M059J (cell line): ENCODE data around the gene ACAN. TPM values are rescaled to one million over a fixed set of nuclear protein-coding genes. Genes with fewer than 3 reads are reported as not detected.

Experiments used
- DNase-seq: peaks from one replicate; pipeline ENCODE4 v3.0.0-alpha.2; 2012; ENCODE audit warnings: low read depth
- total RNA-seq: library from RNA; depleted of rRNA; stranded (reverse); fragments of >200 nt; shearing (Covaris generic); gene quantifications from 2 replicates; pipeline ENCODE4 v1.2.3, GENCODE V29; 2014

Gene ACAN
- total RNA-seq, 1 experiment from 2014 or later = not detected

DNA sequence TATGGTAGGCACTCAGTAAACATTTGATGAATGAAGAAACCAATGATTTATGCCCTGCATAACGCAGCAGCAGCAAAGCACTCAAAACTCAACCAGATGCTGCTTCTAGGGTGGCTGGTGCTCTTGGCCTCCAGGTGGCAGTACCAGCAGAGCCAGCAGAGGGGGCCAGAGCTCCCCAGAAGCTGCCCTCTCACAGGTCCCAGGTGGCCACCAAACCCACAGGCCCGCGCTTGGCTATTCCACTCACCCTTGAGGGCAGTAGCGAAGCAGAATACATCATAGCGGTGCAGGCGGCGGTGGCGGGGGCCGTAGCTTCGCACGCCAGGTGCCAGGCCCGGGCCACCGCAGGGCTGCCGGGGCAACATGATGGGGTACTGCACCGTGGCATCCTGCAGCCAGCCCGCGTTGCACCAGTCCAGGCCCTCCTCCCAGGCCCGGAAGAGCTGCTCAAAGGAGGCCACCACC is 75.5 kb downstream of the ACAN start:
- peak; percentile 70 for DNase-seq

DNA sequence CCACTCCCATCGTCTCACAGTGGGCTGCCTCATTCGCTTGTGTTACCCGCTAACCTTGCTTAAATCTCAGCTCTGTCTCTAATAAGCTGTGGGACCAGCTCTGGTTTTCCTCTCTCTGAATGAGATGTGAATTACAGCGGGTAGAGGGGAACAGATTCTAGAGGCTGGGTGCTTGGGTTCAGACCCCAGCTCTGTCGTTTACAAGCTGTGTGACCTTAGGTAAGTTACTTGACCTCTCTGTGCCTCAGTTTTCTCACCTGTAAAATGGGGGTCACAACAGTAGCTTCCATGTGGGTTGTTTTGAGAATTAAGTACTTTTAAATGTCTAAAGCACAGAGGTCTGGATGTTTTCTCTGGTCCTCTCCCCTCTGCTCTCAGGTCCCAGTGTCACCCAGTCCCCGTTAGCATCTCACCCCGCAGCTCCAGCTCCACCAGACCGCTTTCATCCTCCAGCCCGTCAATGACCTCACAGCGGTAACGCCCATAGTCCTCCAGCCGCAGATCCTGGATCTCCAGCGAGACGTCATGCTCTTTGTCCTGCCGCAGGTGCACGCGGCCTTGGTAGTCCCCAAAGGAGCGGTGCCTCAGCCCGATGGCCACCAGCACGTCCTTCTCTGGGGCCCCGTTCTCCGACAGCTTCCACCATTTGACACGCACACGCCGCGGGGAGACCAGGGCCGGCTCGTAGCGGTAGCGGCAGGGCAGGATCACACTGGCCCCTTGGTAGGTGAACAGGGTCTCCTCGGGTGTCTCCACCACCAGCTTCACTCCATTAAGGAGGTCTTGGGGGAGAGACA is 77.9 kb downstream of the ACAN start:
- no peak for DNase-seq

DNA sequence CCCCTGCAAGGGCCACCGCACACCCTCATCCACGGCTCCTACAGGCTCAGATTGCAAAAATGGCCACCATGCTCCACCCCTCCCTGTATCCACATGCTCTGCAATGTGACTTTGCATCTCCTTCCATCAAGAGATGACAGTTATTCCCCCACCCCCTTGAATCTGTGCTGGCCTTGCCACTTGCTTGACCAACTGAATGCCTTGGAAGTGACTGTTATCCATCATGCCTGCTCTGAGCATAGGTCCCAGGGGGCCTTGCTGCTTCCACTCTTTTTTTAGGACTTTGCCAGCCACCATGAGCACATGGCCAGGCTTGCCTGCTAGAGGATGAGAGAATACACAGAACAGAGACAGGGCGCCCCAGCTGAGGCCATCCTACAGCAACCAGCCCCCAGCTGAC is 78.5 kb downstream of the ACAN start:
- peak; percentile 18 for DNase-seq

DNA sequence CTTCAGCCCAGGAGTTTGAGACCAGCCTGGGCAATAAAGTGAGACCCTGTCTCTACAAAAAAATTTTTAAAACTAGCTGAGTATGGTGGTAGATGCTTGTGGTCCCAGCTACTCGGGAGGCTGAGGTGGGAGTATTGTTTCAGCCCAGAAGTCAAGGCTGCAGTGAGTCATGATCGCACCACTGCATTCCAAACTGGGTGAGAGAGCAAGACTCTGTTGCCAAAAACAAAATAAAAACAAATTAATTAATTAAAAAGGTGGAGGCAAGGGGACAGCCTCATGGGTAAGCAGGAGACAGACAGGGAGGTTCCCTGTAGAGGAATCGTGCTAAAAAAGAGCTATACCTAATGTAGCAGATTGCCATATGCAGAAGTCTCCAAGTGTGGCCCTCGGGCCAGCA is 79.5 kb downstream of the ACAN start:
- DNase-seq = peak; percentile 68

DNA sequence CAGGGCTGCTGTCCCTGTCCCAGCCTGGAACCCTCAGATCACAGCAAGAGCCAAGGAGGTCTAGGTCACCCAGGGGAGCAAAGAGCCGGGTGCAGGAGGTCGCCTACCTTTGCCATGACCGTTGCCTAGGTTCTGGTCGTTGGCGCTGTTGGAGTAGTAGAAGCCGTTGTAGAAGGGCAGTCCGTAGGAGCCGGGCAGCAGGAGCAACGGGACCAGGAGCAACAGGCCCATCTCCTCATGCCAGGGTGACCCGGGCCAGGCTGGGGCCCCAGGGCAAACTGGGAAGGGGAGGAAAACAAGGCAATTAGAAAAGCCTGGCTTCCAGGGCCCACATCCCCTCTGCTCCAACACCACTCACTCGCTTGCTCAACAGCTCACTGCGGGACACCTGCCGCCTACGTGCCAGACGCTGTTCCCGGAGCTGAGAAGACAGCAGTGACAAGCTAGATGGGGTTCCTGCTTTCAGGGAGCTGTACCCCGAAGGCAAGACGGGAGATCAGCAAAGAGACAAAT is 83.9 kb downstream of the ACAN start:
- no peak for DNase-seq

DNA sequence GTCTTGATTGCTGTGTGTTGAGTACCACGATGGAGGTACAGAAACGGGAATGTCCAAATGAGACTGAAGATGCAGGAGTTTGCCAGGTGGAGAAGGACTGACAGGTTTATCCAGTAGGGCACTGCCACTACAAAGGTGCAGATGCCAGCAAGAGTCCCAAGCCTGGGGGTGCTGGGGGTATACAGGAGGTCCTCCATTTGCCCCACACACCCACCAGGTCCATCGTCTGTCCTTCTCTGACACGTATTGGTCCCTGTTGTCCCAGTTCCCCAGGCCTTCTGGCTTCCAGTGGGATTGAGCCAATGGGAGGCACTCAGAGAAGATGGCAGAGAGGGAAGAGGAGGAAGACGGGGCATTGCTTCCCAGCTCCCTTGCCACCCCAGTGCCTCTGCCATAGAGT is 85.5 kb downstream of the ACAN start:
- no peak for DNase-seq

DNA sequence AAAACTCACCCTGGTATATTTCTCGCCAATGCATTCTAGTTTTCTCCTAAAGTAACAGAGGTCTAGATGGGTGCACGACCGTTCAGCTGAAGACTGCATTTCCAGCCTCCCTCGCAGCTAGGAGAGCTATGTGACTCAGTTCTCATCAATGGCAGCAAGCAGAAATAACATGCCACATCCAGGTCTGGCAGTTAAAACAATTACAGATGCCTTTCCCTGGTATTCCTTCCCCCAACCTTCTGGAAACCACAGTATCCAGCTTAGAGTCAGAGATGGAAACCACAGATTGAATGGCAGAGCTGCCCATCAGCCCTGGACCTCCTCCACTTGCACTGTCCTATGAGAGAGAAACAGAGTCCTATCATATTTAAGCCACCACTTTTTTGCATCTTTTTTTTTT is 87.3 kb downstream of the ACAN start:
- peak; percentile 84 for DNase-seq

DNA sequence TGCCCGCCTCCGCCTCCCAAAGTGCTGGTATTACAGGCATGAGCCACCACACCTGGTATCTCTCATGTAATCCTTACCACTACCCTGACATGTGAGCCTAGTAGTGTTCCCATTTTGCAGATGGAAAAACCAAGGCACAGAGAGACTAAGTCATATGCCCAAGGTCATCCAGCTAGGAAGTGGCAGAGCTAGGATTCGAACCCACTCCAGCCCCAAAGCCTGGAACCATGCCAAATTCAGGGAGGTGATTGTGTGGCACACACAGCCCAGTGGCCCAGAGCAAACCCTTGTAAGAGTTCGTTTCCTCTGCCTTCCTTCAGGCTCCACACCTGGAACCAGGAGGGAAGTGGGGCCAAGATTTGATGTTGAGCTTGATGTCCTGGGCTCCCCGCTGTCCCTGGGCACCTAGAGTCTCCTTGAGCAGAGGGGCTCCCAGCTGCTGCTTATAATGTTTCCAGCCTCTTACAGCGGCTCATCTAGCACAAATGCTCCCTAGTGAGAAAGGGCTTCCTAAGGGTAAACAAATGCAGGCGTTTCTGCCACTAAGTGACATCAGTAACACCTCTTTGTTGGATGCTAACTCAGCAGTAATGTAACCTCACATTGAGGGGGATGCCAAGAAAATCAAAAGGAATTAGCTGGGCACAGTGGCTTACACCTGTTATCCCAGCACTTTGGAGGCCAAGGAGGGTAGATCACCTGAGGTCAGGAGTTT is 88.5 kb downstream of the ACAN start:
- no peak for DNase-seq

DNA sequence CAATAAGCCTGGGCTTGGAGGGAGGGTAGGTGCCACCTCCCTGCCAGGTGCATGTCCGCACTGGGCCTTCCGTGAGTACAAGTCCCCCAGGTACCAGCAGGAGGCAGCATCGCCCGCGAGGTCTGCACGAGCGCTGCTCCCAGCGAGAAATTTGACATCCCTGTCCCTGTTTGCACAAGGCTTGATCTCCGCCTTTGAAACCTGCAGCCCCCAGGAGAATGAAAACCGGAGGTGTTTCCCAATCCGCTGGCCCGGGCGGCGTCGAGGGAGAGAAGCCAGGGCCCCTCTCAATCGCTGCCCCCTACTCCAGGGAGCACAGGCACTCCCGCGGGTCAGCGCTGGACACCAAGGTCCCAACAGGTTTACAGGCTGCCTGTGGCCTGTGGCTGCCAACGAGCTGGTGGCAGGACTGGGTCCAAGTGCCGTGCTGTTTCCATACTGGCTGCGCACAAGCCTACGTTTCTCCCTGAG is 91.1 kb downstream of the ACAN start:
- peak; percentile 33 for DNase-seq

DNA sequence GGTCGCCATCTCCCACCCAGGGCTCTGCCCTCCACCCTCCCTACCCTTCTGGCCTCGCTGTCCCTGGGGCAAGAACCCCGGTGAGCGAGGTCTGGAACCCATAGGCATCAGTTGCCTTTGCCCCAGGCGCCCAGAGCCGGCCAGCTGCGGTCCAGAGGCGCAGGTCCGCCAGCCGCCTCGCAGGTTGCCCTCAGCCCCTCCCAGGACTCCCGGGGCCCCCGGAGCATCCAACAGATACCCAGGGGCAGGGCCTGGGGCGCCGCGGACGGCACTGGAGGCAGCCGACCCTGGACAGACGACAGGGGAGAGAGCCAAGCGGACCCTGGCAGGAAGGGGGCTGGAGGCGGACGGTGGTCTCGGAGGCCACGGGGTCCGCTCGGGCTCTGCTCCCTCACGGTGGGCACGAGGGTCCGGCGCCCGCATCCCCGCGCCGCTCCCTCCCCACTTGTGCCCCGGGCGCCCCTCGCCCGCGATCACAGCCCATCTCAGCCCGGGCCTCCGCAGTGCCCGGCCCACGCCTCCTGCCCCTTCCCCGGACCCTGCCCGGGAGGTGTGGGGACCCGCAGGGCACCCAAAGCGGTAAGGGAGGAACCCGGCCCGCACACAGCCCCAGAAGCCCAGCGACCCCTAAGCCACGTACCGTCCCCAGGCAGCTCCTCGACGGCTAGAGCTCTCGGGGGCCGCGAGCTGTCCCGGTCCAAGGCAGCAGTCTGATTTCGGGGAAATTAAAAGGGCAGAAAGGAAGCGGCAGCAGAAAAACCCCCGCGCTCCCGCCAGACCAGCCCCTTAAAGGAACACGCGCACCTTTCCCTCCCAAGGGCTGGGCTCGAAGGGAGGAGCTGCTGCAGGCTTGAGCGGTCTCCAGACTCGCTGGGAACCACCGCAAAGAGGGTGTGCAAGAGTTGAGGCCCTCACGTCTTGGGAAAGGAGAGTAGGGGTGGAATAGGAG is 91.9 kb downstream of the ACAN start, which contains the start of gene HAPLN3:
Gene HAPLN3 (minus strand): TSS at position 726 of the 949 bp plus-strand sequence. CDS start 8,246 bp downstream, outside the sequence.
- peak; percentile 14 for DNase-seq

DNA sequence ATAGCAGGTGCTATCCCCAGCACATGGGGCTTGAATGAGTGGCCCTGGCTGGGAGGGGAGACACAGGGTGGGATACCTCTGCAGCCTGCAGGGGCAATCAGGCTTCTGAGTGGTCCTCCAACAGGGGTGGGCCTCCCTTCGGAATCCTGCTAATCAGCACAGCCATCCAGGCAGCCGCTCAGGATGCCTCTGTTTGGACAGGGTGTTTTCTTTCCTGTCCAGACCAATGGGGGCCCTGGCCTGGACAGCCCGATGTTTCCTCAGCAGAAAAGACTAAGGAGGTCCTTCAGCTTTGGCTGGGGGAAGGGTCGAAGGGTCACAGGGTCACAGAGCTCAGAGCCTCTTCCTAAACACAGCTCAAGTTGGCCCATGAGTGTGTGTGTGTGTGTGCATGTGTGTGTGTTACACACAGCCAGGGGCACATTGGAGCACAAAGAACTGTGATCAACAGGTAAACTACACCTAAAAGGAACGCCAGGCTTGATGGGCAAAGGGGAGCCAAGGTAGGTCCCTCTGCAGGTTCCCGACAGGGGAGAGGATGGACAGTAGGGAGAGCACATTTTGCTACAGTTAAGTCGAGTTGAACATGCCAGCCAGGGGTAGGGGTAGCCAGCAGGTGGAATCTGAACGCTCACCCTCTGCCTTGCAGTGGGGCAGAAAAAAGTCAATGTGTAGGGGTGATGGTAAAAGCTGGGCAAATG is 93.2 kb downstream of the ACAN start:
- DNase-seq = no peak

DNA sequence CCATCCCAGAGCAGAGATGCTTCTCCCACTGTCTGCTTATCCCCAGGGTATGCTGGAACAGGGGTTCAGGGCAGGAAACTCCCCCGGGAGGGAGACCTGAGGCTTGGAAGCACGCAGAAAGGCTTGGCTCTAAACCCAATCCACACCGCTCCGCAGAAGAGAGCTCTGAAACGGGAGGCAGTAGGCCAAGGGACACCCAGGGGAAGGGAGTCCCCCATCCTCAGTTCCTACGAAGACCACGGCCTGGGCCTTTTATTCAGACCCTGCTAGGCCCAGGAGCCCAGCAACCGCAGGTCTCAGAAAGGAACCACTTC is 93.9 kb downstream of the ACAN start:
- no peak for DNase-seq

DNA sequence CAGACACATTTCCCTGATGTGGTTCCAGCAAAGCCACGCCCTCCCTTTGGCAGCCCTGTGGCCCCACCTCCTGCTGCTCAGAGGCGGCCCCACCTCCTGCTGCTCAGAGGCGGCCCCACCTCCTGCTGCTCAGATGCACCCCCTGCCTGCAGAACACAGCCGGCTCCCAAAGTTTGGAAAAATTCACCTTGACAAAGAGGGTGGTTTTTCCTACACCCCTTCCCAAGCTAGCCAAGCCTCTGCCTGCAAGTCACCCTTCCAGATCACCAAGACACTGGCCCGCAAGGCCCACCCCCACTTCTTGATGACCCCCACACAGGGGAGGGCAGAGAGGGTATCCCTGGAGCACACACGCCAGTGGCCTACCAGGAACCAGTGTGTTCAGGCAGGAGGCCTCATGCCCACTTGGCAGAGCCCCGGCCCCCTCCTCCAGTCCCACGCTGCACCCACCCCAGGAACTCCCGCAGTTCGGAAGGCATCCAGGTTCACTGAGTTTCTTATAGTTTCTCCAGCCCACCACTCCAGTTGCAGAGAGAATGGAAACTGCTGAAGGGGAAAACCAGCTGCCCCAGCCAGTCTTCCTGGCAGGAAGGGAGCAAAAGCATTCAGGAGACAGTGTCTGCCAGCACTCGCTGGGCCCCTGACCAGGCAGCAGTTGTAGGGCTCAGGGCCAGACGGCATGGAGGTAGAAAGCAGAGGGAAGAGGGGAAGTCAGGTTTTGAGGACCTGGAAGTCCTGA is 94.4 kb downstream of the ACAN start:
- peak; percentile 81 for DNase-seq

DNA sequence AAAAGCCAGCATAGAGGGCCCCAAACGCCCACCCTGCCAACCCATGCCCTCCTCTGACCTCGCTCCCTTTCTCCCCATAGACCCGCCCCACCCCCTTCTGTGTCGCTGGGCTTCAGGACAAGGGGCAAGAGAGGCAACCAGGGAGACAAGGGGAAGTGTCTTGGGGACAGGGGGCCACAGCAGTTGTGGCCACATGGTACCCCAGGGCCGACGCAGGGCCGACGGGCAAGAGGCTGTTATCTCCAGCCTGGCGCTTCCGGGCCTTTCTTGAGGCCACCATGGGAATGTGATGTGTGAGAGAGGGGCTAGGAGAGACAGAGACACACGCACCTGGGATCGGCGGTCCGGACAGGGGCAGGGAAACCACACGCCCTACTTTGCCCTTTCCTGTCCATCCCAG is 95.5 kb downstream of the ACAN start:
- DNase-seq = no peak

DNA sequence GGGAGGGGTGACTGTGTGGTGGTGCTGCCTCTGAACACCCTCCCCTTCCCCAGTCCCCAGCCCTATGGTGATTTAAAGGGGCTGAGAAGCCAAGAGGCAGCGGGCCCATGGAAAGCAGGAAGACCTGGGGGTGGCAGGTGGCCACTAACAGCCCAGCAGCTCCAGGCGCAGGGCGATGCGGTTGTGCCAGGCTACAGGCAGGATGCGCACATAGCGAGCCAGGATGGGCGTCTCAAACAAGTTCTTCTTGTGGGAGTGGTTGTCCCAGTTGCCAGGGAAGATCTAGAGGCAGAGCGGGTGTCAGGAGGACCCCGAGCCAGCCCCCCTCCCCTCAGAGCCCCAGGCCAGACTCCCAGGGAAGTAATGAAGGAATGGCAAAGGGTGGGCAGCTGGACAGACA is 96.0 kb downstream of the ACAN start:
- no peak for DNase-seq

DNA sequence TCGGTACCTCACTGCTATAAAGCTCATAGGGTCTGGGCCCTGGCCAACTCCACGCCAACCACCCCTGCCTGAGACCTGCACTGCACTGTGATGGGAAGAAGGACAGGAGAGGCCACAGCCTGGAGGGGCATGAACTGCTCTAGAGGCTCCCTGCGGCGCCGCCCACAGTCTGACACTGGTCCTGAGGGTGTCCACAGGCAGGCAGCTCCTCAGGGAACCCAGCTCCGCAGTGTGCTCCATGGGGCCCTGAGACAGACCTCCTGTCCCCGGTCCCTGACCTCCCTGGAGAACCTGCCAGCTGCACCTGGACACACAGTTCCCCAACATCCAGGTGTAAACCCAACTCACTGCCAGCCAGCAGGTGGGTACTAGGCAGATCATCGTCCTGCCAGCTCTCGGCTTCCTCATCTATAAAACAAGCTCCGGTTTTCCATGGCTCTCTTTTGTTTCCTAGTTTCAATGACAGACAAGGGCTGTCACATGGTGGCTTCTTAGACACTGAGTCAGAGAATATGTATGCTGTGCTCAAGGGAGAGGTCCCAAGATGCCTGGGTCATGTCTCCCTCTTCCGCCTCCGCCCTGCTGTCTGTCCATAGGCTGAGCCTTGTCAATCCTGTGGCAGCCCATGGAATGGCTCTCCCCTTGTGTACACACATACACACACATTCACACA is 97.2 kb downstream of the ACAN start:
- peak; percentile 62 for DNase-seq

DNA sequence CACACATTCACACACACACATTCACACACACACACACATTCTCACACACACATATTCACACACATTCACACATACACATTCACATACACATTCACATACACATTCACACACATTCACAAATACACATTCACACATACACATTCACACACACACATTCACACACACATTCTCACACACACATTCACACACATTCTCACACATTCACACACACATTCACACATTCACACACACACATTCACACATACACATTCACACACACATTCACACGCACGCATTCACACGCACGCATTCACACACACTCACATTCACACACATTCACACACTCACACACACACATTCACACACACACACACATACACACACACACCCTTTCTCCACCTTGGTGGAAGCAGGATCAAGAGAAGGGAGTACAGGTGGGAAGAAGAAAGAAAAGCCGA is 97.8 kb downstream of the ACAN start:
- no peak for DNase-seq

DNA sequence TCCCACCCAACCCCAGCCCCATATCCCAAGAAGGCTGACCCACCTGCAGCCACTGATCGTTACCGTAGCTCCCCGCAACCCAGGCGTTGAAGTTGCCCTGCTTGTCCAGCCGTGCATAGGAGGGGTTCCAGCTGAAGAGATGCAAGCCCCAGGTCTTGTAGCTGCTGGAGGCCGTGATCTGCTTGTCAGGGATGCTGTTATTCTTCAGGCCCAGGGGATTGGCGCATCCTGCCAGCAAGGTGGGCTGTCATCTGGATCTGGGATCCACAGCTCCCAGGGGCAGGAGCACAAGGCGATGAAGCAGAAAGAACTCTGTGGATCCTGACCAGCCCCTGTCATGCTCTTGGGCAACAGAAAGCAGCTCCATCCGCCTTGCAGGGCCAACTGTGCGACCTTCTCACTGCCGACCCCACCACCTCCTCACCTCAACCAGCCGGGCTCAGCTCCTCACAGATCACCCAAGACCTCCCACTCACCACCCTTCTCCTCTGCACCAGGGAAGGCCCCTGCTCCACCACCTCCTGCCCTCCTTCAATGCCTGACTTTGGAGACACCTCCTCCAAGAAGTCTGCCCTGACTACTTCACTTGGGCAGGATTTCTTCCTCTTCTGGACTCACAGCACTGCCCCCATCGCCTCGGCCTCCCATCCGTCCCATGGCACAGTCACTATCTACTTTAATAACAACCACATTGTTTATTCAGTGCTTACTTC is 98.4 kb downstream of the ACAN start:
- no peak for DNase-seq

DNA sequence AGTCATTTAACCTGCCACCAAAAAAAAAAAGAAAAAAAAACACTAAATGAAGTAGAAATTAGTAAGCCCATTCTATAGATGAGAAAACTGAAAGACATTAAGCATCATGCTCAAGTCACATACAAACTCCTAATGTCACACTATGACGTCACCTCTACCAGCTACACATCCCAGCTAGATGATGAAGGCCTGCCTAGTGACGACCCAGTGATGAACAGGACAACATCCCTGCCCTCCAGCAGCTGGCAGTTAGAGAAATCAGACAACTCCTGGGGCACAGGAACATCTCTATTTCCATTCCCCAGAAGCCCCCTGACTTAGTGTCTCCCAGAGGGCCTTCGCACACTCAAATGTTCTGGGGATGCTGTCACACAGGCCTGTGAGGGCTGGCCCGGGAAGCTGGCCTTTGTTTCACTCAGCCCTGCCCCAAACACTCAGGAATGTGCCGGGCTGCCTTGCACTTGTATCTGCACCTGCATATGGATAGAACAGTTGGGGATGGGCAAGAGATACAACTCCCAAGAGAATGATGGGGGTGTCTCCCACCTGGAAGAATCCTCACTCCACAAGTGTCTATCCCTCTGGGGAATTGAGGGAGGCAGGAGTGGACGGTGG is 99.1 kb downstream of the ACAN start:
- DNase-seq = no peak
